DMS 273 (cell line): ENCODE data around the gene CDH4.

ENCODE experiments used
- DNase-seq: peaks from one replicate; lab custom pipeline; 2025; ENCODE audit not compliant: unreplicated experiment; lab: John Stamatoyannopoulos, UW

The CDH4 gene

DNA sequence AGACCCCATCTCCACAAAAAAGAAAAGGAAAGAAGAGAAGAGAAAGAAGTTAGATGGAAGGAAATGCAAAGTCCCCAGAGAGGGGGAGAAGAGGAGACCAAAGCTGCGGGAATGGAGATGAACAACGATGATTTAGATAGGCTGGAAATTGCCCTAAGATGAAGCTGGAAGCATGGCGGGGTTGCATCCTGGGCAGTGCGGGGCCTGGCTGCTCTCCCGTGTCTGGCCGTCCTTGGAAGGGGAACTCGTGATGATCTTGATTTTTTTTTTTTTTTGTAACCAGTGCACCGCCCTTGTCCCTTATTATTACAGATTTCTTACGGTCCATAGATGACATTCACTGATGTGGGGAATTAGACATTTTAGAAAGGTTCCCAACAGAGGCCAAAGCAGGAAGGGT, 276.5 kb downstream of the CDH4 start:
- no peak for DNase-seq

DNA sequence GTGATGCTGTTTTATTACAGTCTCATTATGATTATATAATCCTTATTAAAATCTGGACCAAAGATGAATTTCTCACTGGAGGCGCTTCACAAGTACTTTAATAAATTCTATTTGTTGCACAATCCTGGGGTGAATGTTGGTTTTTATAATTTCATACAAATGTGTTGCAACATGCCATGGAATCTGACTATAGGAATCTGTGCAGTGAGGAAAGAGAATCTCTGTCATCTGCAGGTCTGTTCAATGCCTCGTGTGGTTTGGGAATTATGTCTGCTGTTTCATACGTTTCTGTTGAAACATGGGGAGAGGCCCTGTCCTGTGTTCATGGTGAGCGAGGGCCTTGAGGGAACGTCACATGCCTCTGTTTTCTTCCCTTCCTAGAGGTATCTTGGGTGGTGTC, 277.3 kb downstream of the CDH4 start:
- DNase-seq: no peak

DNA sequence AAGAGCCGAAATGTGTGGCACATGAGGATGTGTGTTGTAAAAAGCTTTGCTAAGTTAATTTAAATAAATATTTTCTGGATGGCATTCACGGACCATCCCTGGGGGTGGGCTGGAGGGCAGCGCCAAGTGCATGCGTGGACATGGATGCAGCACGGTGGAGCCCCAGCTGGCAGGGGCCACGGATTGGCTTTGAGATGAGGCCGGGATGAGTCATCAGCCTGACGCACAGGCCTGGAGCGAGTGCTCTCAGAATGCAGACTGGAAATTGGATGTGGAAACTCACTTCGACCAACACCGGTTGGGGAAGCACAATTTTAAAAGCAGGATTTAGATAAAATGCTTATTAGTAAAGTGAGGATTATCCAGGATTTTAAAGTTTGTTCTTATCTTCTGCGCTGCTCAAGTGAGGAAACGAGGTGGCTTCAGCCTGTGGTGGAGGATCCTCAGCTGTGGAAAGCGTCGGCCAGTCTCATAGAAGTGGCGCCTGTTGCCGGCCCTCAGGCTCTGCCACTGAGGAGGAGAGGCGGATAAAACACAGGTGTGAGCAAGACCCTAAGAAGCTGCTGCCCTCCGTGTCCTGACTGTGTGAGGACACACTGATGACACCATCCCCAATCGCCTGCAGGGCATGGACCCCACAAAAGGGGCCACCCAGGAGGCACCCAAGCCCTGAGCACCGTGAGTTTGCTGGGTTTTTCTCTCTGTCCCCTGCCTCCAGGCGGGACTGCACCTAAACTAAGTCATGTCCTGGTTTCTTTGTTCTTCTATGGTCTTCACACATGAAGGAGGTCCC, 279.7 kb downstream of the CDH4 start:
- peak; percentile 10 for DNase-seq

DNA sequence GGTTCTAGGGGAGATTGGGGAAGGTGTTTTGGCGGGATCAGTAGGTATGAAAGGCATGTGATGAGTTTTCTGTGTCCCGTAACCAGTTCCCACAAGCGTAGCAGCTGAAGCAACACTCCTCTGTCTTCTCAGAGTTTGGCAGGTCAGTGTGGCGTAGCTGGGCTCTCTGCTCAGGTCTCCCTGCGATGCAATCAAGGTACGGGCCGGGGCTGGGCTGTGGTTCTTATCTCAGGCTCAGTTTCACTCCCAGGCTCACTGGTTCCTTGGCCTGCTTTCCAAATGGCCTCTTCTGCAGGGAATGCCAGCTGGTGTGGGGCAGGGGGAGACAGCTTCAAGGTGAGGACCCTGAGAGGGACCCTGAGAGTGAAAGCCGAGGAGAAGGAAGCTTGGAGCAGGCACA, 280.7 kb downstream of the CDH4 start:
- DNase-seq: no peak

DNA sequence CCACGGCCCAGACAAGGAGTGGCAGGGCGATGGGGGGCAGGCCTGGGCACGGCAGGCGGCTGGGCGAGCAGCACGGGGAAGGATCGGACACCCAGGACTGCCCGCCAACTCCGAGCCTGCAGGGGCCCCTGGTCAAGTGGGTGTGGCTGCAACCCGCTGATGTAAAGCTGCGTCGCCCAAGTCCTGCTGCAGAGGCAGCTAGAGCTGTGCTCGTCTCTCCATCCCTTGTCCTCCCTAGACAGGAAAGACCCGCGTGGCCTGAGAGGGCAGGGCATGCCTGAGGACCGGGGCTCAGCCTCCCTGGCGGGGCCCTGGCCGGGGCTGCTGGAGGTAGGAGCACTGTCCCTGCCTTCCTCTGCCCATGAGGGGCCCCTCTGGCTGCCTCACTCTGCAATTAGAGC, 281.2 kb downstream of the CDH4 start:
- no peak for DNase-seq

DNA sequence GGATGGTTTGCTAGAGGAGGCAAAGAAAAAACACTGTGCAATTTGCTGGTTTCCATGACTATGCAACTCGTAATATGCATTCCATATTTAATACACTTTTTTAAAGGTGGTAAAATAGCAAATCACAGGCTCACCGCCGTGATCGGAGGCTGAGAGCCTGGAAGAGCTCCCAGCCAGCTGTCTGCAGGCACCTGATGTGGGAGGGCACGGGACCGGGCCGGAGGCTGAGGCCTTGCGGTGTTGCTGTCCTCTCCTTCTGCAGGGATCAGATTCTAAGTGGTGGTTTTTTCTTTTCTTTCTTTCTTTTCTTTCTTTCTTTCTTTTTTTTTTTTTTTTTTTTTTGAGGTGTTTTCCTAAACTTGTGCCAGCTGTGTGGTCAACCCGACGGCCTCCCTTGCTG, 282.3 kb downstream of the CDH4 start:
- DNase-seq: no peak

DNA sequence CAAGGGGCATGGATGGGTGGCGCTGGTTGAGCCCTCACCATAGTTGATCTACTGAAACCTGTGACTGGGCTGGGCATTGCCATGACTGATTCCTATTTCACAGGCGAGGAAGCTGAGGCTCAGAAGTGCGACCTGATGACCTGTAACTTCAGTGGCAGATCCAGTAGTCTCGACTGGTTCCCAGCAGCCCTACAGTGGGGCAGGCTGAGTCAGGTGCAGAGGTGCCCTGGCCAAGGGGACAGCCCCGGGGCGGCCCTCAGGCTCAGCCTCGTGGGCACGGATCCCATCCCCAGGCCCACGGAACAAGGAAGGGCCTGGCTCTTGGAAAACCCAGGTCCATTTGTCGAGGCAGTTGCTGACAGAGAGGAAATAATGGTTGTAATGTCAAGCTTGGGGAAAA, 283.0 kb downstream of the CDH4 start:
- DNase-seq: no peak

DNA sequence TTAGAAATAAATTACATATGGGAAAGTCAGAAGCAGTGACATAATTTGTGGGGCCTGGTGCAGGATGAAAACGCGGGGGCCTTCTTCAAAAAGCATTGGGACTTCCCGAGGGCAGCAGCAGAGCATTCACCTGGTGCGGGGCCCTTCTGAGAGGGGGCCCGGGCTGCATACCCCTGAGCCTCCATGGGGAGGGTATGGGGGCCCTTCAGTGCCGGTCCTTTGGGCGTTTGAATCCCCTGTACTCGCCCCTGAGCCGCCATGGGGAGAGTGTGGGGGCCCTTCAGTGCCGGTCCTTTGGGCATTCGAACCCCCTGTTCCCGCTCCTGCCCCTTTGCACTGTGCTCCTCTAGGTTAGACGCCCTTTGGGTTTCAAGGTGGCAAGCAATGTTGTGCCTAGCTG, 283.5 kb downstream of the CDH4 start:
- no peak for DNase-seq

DNA sequence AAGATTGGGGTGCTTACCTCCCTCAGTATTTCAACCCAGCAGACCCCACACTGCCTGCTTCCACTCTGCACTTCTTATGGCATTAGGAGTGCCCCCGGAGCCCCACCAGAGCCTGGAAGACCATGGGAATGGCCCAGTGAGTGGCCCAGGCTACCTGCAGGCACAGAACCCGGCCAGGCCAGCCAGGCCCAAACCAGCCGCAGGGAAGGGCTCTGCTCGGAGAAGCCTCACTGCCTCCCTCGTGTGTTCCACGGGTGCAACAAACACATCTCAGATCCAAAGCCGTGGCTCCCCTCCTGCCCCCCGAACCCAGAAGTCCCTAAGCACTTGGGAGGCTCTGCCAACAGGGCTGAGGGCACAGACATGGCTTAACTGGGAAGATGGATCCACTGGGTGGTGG, 283.9 kb downstream of the CDH4 start:
- DNase-seq: no peak

DNA sequence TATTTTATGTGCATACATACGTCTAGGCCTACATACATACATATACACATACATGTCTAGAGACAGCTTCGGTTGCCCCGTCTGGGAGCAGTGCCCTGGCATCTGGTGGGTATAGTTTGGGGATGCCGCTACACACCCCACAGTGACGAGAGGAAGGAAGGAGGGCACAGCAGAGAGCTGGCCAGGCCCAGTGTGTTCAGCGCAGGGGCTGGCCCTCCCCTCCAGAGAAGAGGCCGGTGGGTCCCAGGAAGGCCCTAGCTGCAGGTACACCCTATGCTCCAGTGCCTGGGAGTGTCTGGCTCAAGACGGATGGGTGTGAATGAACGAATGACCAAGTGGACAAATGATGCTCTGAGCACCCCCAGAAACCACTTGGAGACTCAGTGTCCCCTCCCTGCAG, 284.6 kb downstream of the CDH4 start:
- no peak for DNase-seq

DNA sequence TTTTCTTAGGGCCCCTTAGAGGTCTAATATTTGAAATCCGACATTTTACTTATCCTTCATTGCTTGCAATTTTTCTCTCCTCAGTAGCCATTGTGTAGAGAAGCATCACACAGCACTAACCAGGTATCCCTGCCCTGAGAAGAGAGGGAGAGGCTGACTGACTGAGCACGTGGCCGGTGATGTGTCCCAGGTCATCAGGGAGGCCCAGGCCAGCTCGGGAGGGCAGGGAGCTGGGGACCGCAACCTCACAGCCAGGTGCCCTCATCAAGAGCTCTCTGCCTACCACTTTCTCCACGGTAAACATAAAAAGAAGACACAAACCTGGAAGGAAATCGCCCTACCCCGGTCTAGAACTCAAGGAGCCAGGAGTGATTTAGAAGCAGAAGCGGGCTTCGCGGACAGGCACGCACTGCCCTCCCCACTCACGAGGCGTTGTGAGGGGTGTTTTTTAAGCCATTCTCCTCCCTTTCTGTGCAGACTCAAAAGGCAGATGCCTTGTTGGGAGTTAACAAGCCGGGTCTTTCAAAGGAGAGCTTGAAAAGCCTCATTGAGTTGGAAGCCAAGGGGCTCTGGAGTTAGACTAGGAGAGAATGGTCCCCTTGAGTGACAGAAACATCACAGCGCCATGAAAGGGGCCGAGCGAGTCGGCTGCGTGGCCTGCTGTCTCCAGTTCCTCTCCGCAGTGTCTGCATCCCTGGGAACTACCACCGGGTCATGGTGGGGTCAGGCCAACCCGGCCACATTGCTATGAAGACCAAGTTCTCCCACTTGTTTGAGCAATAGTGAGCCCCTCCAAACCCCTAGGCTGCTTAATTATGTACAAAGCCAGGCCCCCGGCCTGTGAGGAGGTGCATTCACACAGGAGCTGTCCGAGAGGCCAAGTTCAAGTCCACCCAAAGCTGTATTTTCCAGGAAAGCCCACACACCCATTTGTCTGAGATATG, 285.4 kb downstream of the CDH4 start:
- no peak for DNase-seq

DNA sequence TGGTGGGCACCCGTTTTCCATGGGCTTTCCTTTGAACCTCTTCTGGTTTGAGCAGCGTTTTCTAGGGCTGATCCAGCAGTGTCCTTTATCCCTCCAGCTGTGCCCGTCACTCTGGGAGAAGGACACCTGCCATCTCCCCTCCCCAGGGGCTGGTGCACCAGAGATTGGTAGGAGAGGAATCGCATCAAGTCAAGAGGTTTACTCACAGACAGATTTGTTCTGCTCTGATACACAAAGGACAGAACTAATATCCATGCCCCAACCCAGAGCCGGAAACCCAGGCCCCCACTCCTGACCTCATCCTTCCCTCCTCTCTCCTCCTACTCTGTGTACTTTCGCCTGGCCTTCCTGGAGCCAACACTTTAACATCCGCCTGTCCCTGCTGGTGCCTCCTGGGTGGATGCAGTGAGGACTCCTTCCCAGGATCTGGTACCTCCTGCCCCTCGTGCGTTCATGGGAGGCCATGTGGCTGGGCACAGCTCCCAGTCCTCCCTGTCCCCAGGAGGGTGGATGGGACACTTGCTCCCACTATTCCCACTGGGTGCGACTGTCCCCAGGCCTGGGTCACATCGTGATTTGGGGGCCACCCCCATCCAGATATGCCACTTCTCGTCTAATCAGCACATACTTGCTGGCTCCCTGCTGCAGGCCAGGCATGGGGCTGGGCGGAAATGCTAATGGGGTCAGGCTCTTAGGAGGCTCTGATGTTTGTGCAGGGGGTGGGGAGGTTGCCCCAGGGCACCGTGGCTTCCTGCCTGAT, 286.3 kb downstream of the CDH4 start:
- no peak for DNase-seq

DNA sequence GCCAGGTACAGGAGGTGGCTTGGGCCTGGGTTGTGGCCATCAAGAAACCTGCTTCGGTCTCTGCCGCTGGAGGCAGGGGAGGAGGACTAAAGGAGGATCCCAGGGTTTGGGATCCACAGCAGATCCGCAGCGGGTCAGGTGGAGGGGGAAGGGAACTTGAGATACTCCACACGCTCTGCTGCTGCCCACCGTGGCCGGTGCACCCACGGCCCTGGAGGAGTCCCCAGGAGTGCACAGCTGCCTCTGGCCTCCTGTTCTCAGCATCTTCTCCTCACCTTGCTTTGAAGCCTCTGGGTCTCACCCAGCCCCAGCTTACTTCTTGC, 286.8 kb downstream of the CDH4 start:
- DNase-seq: no peak

DNA sequence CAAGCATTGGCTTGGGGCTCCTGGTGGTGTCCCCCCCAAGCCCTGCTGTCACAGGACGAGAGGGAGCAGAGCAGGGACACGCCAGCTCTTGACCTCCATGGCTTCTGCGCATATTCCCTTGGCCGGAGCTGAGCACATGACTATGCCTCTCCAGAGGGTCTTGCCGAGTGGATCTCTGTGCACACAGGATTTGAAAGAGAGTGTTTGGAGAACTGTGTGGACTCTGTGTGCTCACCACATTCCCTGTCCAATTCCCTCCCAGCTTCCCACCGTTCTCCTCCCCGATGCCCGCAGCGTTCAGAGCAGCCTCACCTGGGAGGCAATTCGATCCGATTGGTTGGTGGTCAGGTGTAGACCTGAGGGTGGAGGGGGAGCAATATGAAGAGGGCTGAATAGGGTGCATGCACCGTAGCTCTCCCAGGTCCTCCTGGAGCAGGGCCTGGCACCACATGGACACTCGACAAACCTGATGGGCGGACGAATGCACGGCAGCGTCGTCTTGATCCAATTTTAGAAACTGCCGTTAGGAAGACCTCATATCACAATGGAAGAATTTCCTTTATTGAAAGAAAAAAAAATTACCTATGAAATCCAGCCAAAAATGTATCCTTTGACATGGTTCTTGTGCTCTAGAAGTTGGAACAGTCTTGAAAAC, 287.8 kb downstream of the CDH4 start:
- no peak for DNase-seq

DNA sequence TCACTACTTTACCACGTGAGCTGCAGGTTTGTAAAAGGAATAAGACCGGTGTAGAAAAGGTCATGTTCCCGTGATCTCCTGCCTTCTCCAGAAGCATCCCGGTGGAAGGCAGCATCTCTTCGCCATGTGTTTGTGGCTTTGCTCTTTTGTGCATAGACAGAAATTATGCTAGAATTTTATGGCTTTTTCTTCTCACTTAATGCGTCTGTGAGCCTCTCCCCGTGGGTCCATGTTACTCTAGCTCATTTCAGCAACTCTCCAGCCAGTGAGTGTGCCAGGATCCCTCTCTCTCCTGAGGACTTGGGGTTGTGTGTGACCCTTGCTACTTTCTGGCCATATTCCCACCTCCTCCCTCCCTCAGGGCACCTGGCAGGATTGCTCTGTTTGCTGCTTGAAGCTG, 289.5 kb downstream of the CDH4 start:
- DNase-seq: no peak

DNA sequence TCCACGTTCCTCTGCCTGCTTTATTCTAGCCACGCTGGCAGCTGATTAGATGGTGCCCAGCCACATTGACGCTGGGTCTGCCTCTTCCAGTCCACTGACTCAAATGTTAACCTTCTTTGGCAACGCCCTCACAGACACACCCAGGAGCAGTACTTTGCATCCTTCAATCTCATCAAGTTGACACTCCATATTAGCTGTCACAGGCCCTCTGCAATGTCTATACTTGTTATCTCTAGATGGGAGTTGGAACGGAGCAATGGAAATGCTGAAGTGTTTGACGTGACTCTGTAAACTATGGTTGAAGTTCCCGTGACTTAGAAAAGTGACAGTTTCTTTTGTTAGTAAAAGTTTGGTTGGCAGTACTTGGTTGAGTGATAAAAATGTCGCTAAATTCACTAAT, 291.0 kb downstream of the CDH4 start:
- no peak for DNase-seq

DNA sequence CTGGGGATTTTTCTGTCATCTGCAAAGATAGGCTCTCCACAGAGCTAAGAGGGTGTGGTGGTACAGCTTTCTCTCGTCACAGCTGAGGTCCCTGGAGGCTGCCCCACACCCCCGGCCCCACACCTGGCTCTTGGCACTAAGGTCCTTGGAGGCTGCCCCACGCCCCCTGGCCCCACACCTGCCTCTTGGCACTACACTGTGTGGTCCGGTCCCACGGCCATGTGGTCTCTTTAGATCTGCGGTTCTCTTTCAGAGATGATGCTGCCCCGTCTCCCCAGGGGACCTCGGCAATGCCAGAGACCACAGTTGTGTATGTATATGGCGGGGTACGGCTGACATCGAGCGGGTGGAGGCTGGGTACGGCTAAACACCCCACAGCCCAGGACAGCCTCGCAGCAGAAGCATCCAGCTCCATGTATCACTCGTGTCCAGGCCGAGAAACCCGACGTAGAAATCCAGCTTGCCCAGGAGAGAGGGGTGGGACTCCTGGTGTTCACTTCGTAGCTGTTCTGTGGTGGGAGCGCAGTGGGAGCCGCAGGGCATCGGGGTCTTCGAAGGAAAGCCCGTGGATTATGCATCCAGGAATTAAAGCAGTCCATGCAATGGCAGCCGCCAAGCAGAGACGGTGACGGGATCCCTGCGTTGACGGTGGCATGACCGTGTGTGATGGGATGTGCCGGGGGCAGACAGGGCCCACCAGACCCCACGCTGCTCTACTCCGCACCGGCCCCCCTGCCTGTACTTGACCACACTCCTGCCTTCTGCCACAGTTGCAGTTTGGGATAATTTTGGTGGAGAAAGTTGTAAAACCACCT, 292.1 kb downstream of the CDH4 start:
- DNase-seq: no peak

DNA sequence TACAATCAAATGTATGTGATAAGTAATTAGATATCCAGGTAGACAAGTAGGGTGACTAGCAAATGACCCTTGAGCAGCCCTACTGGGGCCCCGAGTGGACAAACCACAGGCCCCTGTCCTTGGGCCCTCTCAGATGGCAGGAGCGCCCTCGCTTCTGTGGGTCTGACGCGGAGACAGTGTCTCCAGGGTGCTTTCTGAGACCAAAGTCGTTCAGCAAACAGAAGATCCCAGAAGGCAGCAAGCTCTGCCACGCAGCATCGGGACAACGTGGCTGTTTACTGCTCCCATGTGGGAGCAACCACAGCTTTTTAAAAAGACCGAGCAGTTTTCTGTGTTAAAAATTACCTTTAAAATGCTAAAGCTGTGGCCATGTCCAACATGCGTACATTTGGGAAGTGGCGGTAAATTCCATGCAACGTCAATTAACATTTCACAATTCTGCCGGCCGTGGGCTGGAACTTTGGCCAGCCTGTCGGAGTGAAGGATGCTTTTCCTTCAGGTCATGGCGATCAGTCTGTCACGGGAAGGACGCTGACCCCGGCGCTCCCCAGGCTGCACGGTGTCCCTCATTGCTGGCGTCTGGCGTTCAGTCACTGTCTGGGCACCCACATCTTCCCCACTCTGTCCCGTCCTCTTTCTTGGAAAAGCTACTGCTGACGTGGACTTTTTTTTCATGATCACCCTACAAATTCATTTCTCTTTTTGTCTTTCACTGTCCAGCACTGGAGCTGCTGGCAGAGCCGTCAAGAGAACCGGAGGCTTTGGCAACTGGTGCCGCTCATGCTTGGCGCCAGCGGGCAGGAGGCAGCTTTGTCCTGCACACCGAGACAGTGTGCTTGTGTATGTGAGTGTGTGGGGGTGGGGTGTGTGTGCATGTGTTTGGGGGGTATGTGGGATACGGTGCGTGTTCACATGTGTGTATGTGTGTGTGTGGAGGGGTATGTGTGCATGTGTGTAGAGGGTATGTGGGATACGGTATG, 293.1 kb downstream of the CDH4 start:
- no peak for DNase-seq

DNA sequence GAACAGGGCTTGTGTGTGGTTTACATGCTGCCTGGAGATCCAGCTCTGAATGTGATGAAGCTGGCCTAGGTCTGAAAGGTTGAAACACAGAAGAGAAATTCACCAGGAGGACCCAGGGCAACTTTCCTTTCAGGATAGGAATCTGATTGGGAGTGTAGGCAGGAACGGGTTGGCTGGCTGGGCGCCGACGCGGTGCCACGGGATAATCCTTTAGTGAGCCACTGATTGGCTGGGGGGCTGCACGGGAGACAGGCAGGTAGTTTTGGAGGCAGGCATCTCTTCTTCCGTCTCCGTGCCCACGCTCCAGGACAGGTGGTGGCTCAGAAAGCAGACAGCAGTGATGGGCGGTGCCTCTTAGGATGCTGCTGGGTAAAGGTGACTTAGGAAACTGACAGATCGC, 294.6 kb downstream of the CDH4 start:
- DNase-seq: no peak
